Measurements from ENCODE around the gene CPA1.

Gene CPA1

GRCh38 chr7:130362251-130362816 is 18.0 kb upstream of the CPA1 start:
- DNase-seq (ENCODE audit: low read depth): no peak
- TF ChIP-seq CTCF (IDR thresholded peaks at IDR 0.05; ENCODE audit: control insufficient read depth, insufficient read depth, low read depth, low read length, missing control alignments): no peak
- H3K4me3 ChIP-seq (ENCODE audit: control insufficient read depth, low read depth, low read length): no peak overlapping the region

- peak; percentile 89 for DNase-seq (ENCODE audit: low read depth)
- no peak for TF ChIP-seq CTCF (IDR thresholded peaks at IDR 0.05; ENCODE audit: control insufficient read depth, insufficient read depth, low read depth, low read length, missing control alignments)
- no peak overlapping the region for H3K4me3 ChIP-seq (ENCODE audit: control insufficient read depth, low read depth, low read length)
Observed at GRCh38 chr7:130363026-130363847, 17.1 kb upstream of the CPA1 start.

GRCh38 chr7:130364451-130364850 is 15.8 kb upstream of the CPA1 start:
- no peak overlapping the region for H3K4me3 ChIP-seq (ENCODE audit: control insufficient read depth, low read depth, low read length)
- TF ChIP-seq CTCF (IDR thresholded peaks at IDR 0.05; ENCODE audit: control insufficient read depth, insufficient read depth, low read depth, low read length, missing control alignments): no peak
- no peak for DNase-seq (ENCODE audit: low read depth)

- H3K4me3 ChIP-seq (ENCODE audit: control insufficient read depth, low read depth, low read length): no peak overlapping the region
- no peak for TF ChIP-seq CTCF (IDR thresholded peaks at IDR 0.05; ENCODE audit: control insufficient read depth, insufficient read depth, low read depth, low read length, missing control alignments)
- no peak for DNase-seq (ENCODE audit: low read depth)
Observed at GRCh38 chr7:130365088-130365487, 15.2 kb upstream of the CPA1 start.

GRCh38 chr7:130365511-130366441 is 14.5 kb upstream of the CPA1 start:
- H3K4me3 ChIP-seq (ENCODE audit: control insufficient read depth, low read depth, low read length): no peak overlapping the region
- no peak for TF ChIP-seq CTCF (IDR thresholded peaks at IDR 0.05; ENCODE audit: control insufficient read depth, insufficient read depth, low read depth, low read length, missing control alignments)
- DNase-seq (ENCODE audit: low read depth): no peak

- H3K4me3 ChIP-seq (ENCODE audit: control insufficient read depth, low read depth, low read length): no peak overlapping the region
- TF ChIP-seq CTCF (IDR thresholded peaks at IDR 0.05; ENCODE audit: control insufficient read depth, insufficient read depth, low read depth, low read length, missing control alignments): no peak
- no peak for DNase-seq (ENCODE audit: low read depth)
Observed at GRCh38 chr7:130366564-130366963, 13.7 kb upstream of the CPA1 start.

Data from AG09309 (cell line).